ENCODE measurements around the gene CCDC63. TPM values are rescaled to one million over a fixed set of nuclear protein-coding genes. Genes with fewer than 3 reads are reported as not detected.
"Not testable (repeated sequence)": the region's sequence is repeated elsewhere in the genome, so short reads cannot be mapped to it uniquely, and the experiment has no call there.

CCDC63 gene
- total RNA-seq, 6 donors from 2014 or later, result not detected

DNA sequence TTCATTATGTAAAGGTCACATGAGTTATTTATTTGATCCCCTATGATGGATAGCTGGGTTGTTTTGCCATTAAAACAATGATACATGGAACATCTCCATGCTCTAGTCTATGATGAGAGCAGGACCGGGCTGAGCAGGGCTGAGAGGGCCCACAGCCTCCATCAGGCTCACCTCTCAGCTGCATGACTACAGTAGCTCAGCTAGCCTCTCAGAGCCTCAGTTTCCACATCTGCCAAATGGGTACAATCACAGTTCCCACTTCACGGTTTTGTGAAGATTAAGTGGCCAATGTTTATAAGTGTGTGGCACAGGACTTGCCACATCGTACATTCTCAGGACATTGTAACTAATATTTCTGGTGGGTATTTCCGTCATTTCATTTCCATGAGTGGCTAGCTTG lies 93.5 kb downstream of the CCDC63 start:
- no peaks in the 10 kb centered on the region for H3K27me3 ChIP-seq
- no peak for DNase-seq
- no peak overlapping the region for H3K27ac ChIP-seq
- no peak for ATAC-seq (ENCODE audit: low FRiP score in 2 of 2)
- no peaks in the 10 kb centered on the region for H3K36me3 ChIP-seq
- H3K9me3 ChIP-seq, result peaks cover 0 to under 1% (median under 1%) of the 10 kb centered on the region in 4 donors
- TF ChIP-seq POLR2A (IDR thresholded peaks at IDR 0.05) (no peak), POLR2AphosphoS5 (IDR thresholded peaks at IDR 0.05) (no peak), EP300 (IDR thresholded peaks at IDR 0.05) (no peak)
- TF ChIP-seq, protein P1, sequence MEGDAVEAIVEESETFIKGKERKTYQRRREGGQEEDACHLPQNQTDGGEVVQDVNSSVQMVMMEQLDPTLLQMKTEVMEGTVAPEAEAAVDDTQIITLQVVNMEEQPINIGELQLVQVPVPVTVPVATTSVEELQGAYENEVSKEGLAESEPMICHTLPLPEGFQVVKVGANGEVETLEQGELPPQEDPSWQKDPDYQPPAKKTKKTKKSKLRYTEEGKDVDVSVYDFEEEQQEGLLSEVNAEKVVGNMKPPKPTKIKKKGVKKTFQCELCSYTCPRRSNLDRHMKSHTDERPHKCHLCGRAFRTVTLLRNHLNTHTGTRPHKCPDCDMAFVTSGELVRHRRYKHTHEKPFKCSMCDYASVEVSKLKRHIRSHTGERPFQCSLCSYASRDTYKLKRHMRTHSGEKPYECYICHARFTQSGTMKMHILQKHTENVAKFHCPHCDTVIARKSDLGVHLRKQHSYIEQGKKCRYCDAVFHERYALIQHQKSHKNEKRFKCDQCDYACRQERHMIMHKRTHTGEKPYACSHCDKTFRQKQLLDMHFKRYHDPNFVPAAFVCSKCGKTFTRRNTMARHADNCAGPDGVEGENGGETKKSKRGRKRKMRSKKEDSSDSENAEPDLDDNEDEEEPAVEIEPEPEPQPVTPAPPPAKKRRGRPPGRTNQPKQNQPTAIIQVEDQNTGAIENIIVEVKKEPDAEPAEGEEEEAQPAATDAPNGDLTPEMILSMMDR (IDR thresholded peaks at IDR 0.05), result no peak
- peaks cover 0 to 7% (median 1%) of the 10 kb centered on the region in 4 donors for H3K4me1 ChIP-seq
- WGBS, 2 donors, result 88 to 93% methylated on average over 4 of the region's 4 CpGs
- no peak overlapping the region for H3K4me3 ChIP-seq

GRCh38 chr12:110940933-110941332 lies 94.1 kb downstream of the CCDC63 start:
- H3K27me3 ChIP-seq, result no peaks in the 10 kb centered on the region
- no peak overlapping the region for H3K4me3 ChIP-seq
- TF ChIP-seq POLR2AphosphoS5 (IDR thresholded peaks at IDR 0.05), result no peak
- TF ChIP-seq, protein P1 (IDR thresholded peaks at IDR 0.05), result no peak
- ATAC-seq (ENCODE audit: low FRiP score in 2 of 2) (peak in 1 of 2 donors; percentile 32), DNase-seq (peak in 1 of 2 donors; percentile 42)
- peaks cover 0 to 7% (median 5%) of the 10 kb centered on the region in 4 donors for H3K9me3 ChIP-seq
- H3K36me3 ChIP-seq, result no peaks in the 10 kb centered on the region
- WGBS, 2 donors, result 82% methylated on average over 7 of the region's 7 CpGs; no CpG with 5 or more reads in 1 of the 2 donors
- no peak overlapping the region for H3K27ac ChIP-seq
- peaks cover 0 to 7% (median 1%) of the 10 kb centered on the region in 4 donors for H3K4me1 ChIP-seq

- ATAC-seq (ENCODE audit: low FRiP score in 2 of 2) (peak in 1 of 2 donors; percentile 49), DNase-seq (no peak)
- H3K4me1 ChIP-seq, result peaks cover 0 to 7% (median 1%) of the 10 kb centered on the region in 4 donors
- H3K9me3 ChIP-seq, result peaks cover under 1 to 10% (median 9%) of the 10 kb centered on the region in 4 donors
- WGBS, 2 donors, result 79 to 87% methylated on average over 5 to 6 of the region's 6 CpGs
- no peak for TF ChIP-seq EP300 (IDR thresholded peaks at IDR 0.05)
- TF ChIP-seq POLR2AphosphoS5 (IDR thresholded peaks at IDR 0.05), result no peak
- TF ChIP-seq, protein P1 (IDR thresholded peaks at IDR 0.05), result no peak
- no peak for TF ChIP-seq POLR2A (IDR thresholded peaks at IDR 0.05)
- no peak overlapping the region for H3K4me3 ChIP-seq
- H3K27me3 ChIP-seq, result no peaks in the 10 kb centered on the region
- H3K27ac ChIP-seq, result no peak overlapping the region
- H3K36me3 ChIP-seq, result no peaks in the 10 kb centered on the region
Observed at GRCh38 chr12:110941391-110941790, 94.6 kb downstream of the CCDC63 start.

DNA sequence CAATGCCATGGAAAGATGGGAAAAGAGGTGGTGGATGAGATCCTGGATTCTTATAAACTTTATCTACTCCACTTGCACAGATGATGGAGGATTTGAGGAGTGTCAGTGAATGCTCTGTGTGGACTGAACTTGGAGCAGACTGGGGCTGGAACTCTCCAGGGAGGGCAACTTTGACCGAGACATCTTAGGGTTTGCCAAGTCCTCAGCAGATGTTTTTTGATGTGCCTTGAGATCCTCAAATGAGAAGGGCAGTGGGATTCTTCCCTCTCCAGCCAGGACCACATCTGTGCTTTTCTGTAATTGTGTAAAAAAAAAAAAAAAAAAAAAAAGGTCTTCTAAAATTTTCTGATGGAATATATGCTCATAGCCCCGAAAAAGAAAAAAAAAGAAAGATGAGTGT lies 96.6 kb downstream of the CCDC63 start:
- WGBS, 2 donors, result 59 to 64% methylated on average over 2 of the region's 2 CpGs
- DNase-seq, result no peak
- no peak for ATAC-seq (ENCODE audit: low FRiP score in 2 of 2)
- no peak overlapping the region for H3K4me3 ChIP-seq
- no peak for TF ChIP-seq POLR2AphosphoS5 (IDR thresholded peaks at IDR 0.05)
- no peak for TF ChIP-seq EP300 (IDR thresholded peaks at IDR 0.05)
- TF ChIP-seq, protein P1 (IDR thresholded peaks at IDR 0.05), result no peak
- no peak for TF ChIP-seq POLR2A (IDR thresholded peaks at IDR 0.05)
- H3K27ac ChIP-seq, result no peak overlapping the region
- peaks cover 6 to 18% (median 17%) of the 10 kb centered on the region in 4 donors for H3K9me3 ChIP-seq
- H3K27me3 ChIP-seq, result no peaks in the 10 kb centered on the region
- no peaks in the 10 kb centered on the region for H3K4me1 ChIP-seq
- no peaks in the 10 kb centered on the region for H3K36me3 ChIP-seq

- WGBS, 2 donors, result 67 to 75% methylated on average over 2 of the region's 2 CpGs
- no peak overlapping the region for H3K27ac ChIP-seq
- DNase-seq, result no peak
- no peak for TF ChIP-seq POLR2AphosphoS5 (IDR thresholded peaks at IDR 0.05)
- TF ChIP-seq EP300 (IDR thresholded peaks at IDR 0.05), result no peak
- TF ChIP-seq, protein P1 (IDR thresholded peaks at IDR 0.05), result no peak
- no peak for TF ChIP-seq POLR2A (IDR thresholded peaks at IDR 0.05)
- peaks cover 6 to 18% (median 17%) of the 10 kb centered on the region in 4 donors for H3K9me3 ChIP-seq
- no peaks in the 10 kb centered on the region for H3K27me3 ChIP-seq
- no peak for ATAC-seq (ENCODE audit: low FRiP score in 2 of 2)
- no peaks in the 10 kb centered on the region for H3K4me1 ChIP-seq
- H3K36me3 ChIP-seq, result no peaks in the 10 kb centered on the region
- no peak overlapping the region for H3K4me3 ChIP-seq
Observed at GRCh38 chr12:110948041-110948440, 101.3 kb downstream of the CCDC63 start.

- not testable (repeated sequence) for ATAC-seq (ENCODE audit: low FRiP score in 2 of 2); H3K27me3 ChIP-seq; H3K27ac ChIP-seq; H3K4me3 ChIP-seq; H3K36me3 ChIP-seq; H3K4me1 ChIP-seq
- 99 to 100% methylated on average over 2 to 12 of the region's 31 CpGs for WGBS, 2 donors
- peaks cover 6 to 17% (median 15%) of the 10 kb centered on the region in 4 donors for H3K9me3 ChIP-seq
- DNase-seq, result peak in 1 of 2 donors; percentile 37
Observed at GRCh38 chr12:110950466-110950865, 103.7 kb downstream of the CCDC63 start.

- H3K9me3 ChIP-seq, result peaks cover 6 to 13% (median 12%) of the 10 kb centered on the region in 4 donors
- not testable (repeated sequence) for H3K4me1 ChIP-seq; H3K27me3 ChIP-seq; ATAC-seq (ENCODE audit: low FRiP score in 2 of 2); H3K36me3 ChIP-seq; H3K4me3 ChIP-seq; H3K27ac ChIP-seq
- DNase-seq, result peak in 1 of 2 donors; percentile 72
- WGBS, 2 donors, result 95% methylated on average over 16 of the region's 31 CpGs; no CpG with 5 or more reads in 1 of the 2 donors
Observed at GRCh38 chr12:110950867-110951266, 104.1 kb downstream of the CCDC63 start.
